ENCODE results near the gene DGCR6L. TPM values are rescaled to one million over a fixed set of nuclear protein-coding genes. Genes with fewer than 3 reads are reported as not detected.

The DGCR6L gene
- total RNA-seq, 1 experiment from 2014 or later: 38.6 TPM

- no peak for DNase-seq
- Histone ChIP-seq H3K14ac (ENCODE audit: insufficient read depth, low read length) (no peak overlapping the region), H2BK12ac (ENCODE audit: insufficient read length, low read depth, low read length) (no peak overlapping the region), H3K27me3 (ENCODE audit: insufficient read depth, low read length) (no peaks in the 10 kb centered on the region), H3K4ac (ENCODE audit: low read depth, low read length) (no peak overlapping the region), H3T11ph (ENCODE audit: low read length) (no peak overlapping the region), H2BK15ac (ENCODE audit: low read depth, low read length) (no peak overlapping the region), H3K79me2 (ENCODE audit: insufficient read depth, low read length) (no peaks in the 10 kb centered on the region), H3K4me2 (ENCODE audit: insufficient read depth, insufficient read length, low read length) (no peak overlapping the region), H3K56ac (ENCODE audit: insufficient read length, low read depth, low read length) (no peak overlapping the region), H3K4me1 (ENCODE audit: insufficient read depth, low read length) (no peaks in the 10 kb centered on the region), H4K91ac (ENCODE audit: insufficient read length, low read depth, low read length) (no peak overlapping the region), H3K9ac (ENCODE audit: extremely low read depth, insufficient read length, low read length) (no peak overlapping the region), H2BK20ac (ENCODE audit: low read depth, low read length, poor library complexity, severe bottlenecking) (no peak overlapping the region), H4K5ac (ENCODE audit: insufficient read length, low read depth, low read length) (no peak overlapping the region), H3K79me1 (ENCODE audit: insufficient read depth, low read depth, low read length, poor library complexity, severe bottlenecking) (no peaks in the 10 kb centered on the region), H2BK5ac (ENCODE audit: insufficient read length, low read length) (no peak overlapping the region), H3K27ac (ENCODE audit: insufficient read length, low read depth, low read length) (no peak overlapping the region), H2AK5ac (ENCODE audit: insufficient read length, low read length) (no peak overlapping the region), H3K23me2 (ENCODE audit: insufficient read length, low read depth, low read length, poor library complexity, severe bottlenecking) (no peaks in the 10 kb centered on the region), H3K23ac (ENCODE audit: insufficient read length, low read depth, low read length) (no peak overlapping the region), H2BK120ac (ENCODE audit: low read depth, low read length, poor library complexity, severe bottlenecking) (no peak overlapping the region), H4K20me1 (ENCODE audit: control insufficient read depth, insufficient read depth, insufficient read length) (no peaks in the 10 kb centered on the region), H3K9me3 (ENCODE audit: control insufficient read depth, low read depth, low read length) (no peaks in the 10 kb centered on the region), H2AFZ (ENCODE audit: low read length) (no peak overlapping the region), H3K18ac (ENCODE audit: insufficient read length, low read depth, low read length) (no peak overlapping the region), H4K8ac (replicated peaks; ENCODE audit: insufficient read length, low read depth, low read length) (no peak overlapping the region)
- no peaks in the 10 kb centered on the region for H3K36me3 Mint-ChIP-seq (ENCODE audit: insufficient read depth in 1 of 3, low read depth in 3 of 3)
- H3K4me3 Mint-ChIP-seq: no peak overlapping the region
- peaks cover 0 to 3% of the 10 kb centered on the region in 2 experiments; a peak in 1 of 4 replicates for H3K4me1 Mint-ChIP-seq
- H3K9me3 Mint-ChIP-seq: no peaks in the 10 kb centered on the region
- TF ChIP-seq CTCF (conservative IDR thresholded peaks at IDR 0.05): no peak
- peaks cover 20% of the 10 kb centered on the region for H3K27me3 Mint-ChIP-seq (ENCODE audit: low read depth)
- no peak overlapping the region for H3K27ac Mint-ChIP-seq
- whole genome bisulfite sequencing (ENCODE audit: extremely low coverage, insufficient read length, low lambda C conversion rate): no CpG with 5 or more reads among the region's 5 CpGs
Measured at GRCh38 chr22:20292108-20292507, 27.8 kb downstream of the DGCR6L start.

Measured in H9 (cell line).